ENCODE results near the gene DNAJC18.

Gene DNAJC18

DNA sequence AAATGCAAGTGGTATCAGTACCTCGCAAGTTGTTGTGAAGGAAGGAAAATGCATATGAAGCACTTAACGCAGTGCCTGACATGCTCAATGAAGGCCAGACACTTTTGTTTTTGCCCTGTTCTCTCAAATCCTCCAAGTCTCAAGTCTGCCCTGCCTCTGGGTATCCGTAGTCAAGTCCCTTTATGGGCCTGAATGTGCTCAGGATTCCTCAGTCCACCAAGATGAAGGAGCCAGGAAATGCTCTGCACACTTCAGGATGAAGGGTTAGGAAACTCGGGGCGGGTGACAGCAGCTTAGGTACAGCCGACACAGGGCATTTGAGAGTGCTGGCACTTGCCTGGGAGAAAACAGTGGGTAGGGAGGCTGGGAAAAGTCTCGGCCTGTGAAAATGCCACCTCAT, 21.9 kb upstream of the DNAJC18 start:
- Histone ChIP-seq H3K79me2 (no peaks in the 10 kb centered on the region), H3K27ac (peak overlapping the region; percentile 57), H3K4me3 (ENCODE audit: low read depth, low read length) (no peak overlapping the region), H3K4me1 (no peaks in the 10 kb centered on the region), H3K36me3 (ENCODE audit: control insufficient read depth, insufficient read depth, low read length) (no peaks in the 10 kb centered on the region), H3K9me3 (ENCODE audit: control insufficient read depth, low read length) (no peaks in the 10 kb centered on the region), H3K9ac (no peak overlapping the region), H2AFZ (no peak overlapping the region), H3K4me2 (ENCODE audit: low read length) (no peak overlapping the region), H3K27me3 (ENCODE audit: control insufficient read depth, insufficient read depth, low read length) (no peaks in the 10 kb centered on the region)
- no peak for TF ChIP-seq CTCF (IDR thresholded peaks at IDR 0.05)

GRCh38 chr5:139460455-139460854, 21.1 kb upstream of the DNAJC18 start:
- Histone ChIP-seq H3K9ac (no peak overlapping the region), H3K27me3 (ENCODE audit: control insufficient read depth, insufficient read depth, low read length) (no peaks in the 10 kb centered on the region), H2AFZ (no peak overlapping the region), H3K9me3 (ENCODE audit: control insufficient read depth, low read length) (no peaks in the 10 kb centered on the region), H3K79me2 (no peaks in the 10 kb centered on the region), H3K27ac (peak overlapping the region; percentile 47), H3K4me3 (ENCODE audit: low read depth, low read length) (no peak overlapping the region), H3K36me3 (ENCODE audit: control insufficient read depth, insufficient read depth, low read length) (no peaks in the 10 kb centered on the region), H3K4me1 (no peaks in the 10 kb centered on the region), H3K4me2 (ENCODE audit: low read length) (no peak overlapping the region)
- no peak for TF ChIP-seq CTCF (IDR thresholded peaks at IDR 0.05)

DNA sequence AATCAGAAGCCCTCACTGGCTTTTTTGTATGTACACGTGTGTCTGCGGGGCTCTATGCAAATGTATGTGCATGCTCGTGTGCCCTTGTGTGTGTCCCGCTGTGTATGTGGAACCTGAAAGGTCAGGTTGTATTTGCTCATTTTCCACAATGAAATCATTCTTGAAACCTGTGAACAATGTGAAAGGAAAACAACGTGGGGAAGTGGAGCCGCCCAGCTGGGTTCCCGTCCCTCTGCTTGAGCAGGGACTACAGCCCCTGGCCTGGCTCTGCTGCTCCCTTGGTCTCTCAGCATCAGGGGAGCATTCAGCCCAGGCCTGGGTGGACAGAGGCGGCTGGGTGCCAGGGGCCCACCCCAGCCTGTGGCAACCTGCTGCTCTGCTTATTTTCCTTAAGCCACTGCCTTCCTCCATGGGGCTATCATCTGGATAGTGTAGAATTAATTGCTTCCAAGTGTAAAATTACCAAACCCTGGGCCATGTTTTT, 20.2 kb upstream of the DNAJC18 start:
- Histone ChIP-seq H3K4me1 (no peaks in the 10 kb centered on the region), H3K9ac (no peak overlapping the region), H3K27ac (peak overlapping the region; percentile 47), H3K9me3 (ENCODE audit: control insufficient read depth, low read length) (no peaks in the 10 kb centered on the region), H2AFZ (no peak overlapping the region), H3K27me3 (ENCODE audit: control insufficient read depth, insufficient read depth, low read length) (no peaks in the 10 kb centered on the region), H3K79me2 (no peaks in the 10 kb centered on the region), H3K36me3 (ENCODE audit: control insufficient read depth, insufficient read depth, low read length) (no peaks in the 10 kb centered on the region), H3K4me2 (ENCODE audit: low read length) (no peak overlapping the region), H3K4me3 (ENCODE audit: low read depth, low read length) (no peak overlapping the region)
- TF ChIP-seq CTCF (IDR thresholded peaks at IDR 0.05), result no peak

- Histone ChIP-seq H3K27me3 (ENCODE audit: control insufficient read depth, insufficient read depth, low read length) (no peaks in the 10 kb centered on the region), H3K9ac (no peak overlapping the region)
Observed at GRCh38 chr5:139458580-139459407, 19.5 kb upstream of the DNAJC18 start.

More at GRCh38 chr5:139458580-139459407, 19.5 kb upstream of the DNAJC18 start:
- Histone ChIP-seq H3K4me2 (ENCODE audit: low read length) (no peak overlapping the region), H3K79me2 (no peaks in the 10 kb centered on the region), H2AFZ (no peak overlapping the region), H3K27ac (no peak overlapping the region), H3K4me1 (no peaks in the 10 kb centered on the region), H3K36me3 (ENCODE audit: control insufficient read depth, insufficient read depth, low read length) (no peaks in the 10 kb centered on the region), H3K4me3 (ENCODE audit: low read depth, low read length) (no peak overlapping the region), H3K9me3 (ENCODE audit: control insufficient read depth, low read length) (no peaks in the 10 kb centered on the region)
- TF ChIP-seq CTCF (IDR thresholded peaks at IDR 0.05), result no peak

Data from parathyroid adenoma (tissue), 2 donors.